Measurements from ENCODE around the gene WDR90.
"Not testable (repeated sequence)": the region's sequence is repeated elsewhere in the genome, so short reads cannot be mapped to it uniquely, and the experiment has no call there.

Gene WDR90

GRCh38 chr16:677316-678190 is 28.4 kb downstream of the WDR90 start:
- DNase-seq, result peak; percentile 27 to 54

- DNase-seq, result no peak
Measured at GRCh38 chr16:678209-678857, 29.2 kb downstream of the WDR90 start.

- DNase-seq, result peak; percentile 35 to 41
Measured at GRCh38 chr16:678858-679813, 30.0 kb downstream of the WDR90 start.

- peak; percentile 75 to 85 for DNase-seq
Measured at GRCh38 chr16:679814-680624, 30.9 kb downstream of the WDR90 start, which contains the start of gene STUB1. STUB1 (plus strand) TSS chr16:680410; CDS start chr16:680526, 116 bp downstream.

GRCh38 chr16:680625-680945 is 31.4 kb downstream of the WDR90 start:
- no peak for DNase-seq

GRCh38 chr16:680967-681745 is 32.0 kb downstream of the WDR90 start:
- peak in 1 of 2 experiments; percentile 38 for DNase-seq

- DNase-seq, result no peak
Measured at GRCh38 chr16:681746-682427, 32.7 kb downstream of the WDR90 start.

GRCh38 chr16:682493-683395 is 33.6 kb downstream of the WDR90 start:
- no peak for DNase-seq

GRCh38 chr16:683396-684070 is 34.4 kb downstream of the WDR90 start:
- DNase-seq, result no peak

- DNase-seq, result peak; percentile 96 to 97
Measured at GRCh38 chr16:684071-684794, 35.1 kb downstream of the WDR90 start, which contains the start of gene JMJD8. JMJD8 (minus strand) TSS chr16:684334; CDS start chr16:684319, 15 bp downstream.

- peak; percentile 89 to 94 for DNase-seq
Measured at GRCh38 chr16:684961-685696, 36.0 kb downstream of the WDR90 start.

GRCh38 chr16:685967-686366 is 36.8 kb downstream of the WDR90 start:
- peak; percentile 55 to 75 for DNase-seq

GRCh38 chr16:686459-687260 is 37.5 kb downstream of the WDR90 start:
- DNase-seq, result no peak

- no peak for DNase-seq
Measured at GRCh38 chr16:687499-687898, 38.3 kb downstream of the WDR90 start.

GRCh38 chr16:689175-689897 is 40.2 kb downstream of the WDR90 start:
- DNase-seq, result no peak

- not testable (repeated sequence) for DNase-seq
Measured at GRCh38 chr16:691242-691641, 42.1 kb downstream of the WDR90 start.
